HEK293T (cell line): Measurements from ENCODE around the gene PTPRQ.
"Not testable (repeated sequence)": the region's sequence is repeated elsewhere in the genome, so short reads cannot be mapped to it uniquely, and the experiment has no call there.

Source experiments
- CTCF ChIA-PET: fragments of 350-600 bp; formaldehyde crosslinking; extraction: SDS; loops from one replicate; lab custom pipeline; 2021; ENCODE audit warnings: antibody characterized with exemption, inconsistent platforms; lab: Yijun Ruan, JAX
- POLR2A ChIA-PET: fragments of 350-600 bp; formaldehyde crosslinking; extraction: SDS; loops from one replicate; lab custom pipeline; 2020; ENCODE audit warnings: antibody characterized with exemption, inconsistent platforms; lab: Yijun Ruan, JAX
- DNase-seq: peaks from one replicate; pipeline ENCODE4 v3.0.0; 2012; ENCODE audit warnings: mixed read lengths; ENCODE audit errors: extremely low spot score
- ARNT ChIP-seq: fragments of 450-650 bp; IDR thresholded peaks from 2 replicates; pipeline ENCODE4 v1.6.1; 2017; ENCODE audit warnings: mild to moderate bottlenecking
- BHLHE40 ChIP-seq: fragments of 450-650 bp; IDR thresholded peaks from 2 replicates; pipeline ENCODE4 v1.6.1; 2016; ENCODE audit warnings: mild to moderate bottlenecking, moderate library complexity, borderline replicate concordance
- CTBP1 ChIP-seq: fragments of 450-650 bp; IDR thresholded peaks from 2 replicates; pipeline ENCODE4 v1.6.1; 2016; ENCODE audit warnings: borderline replicate concordance
- ELF4 ChIP-seq: fragments of 450-650 bp; IDR thresholded peaks from 2 replicates; pipeline ENCODE4 v1.6.1; 2017; ENCODE audit warnings: antibody characterized with exemption
- FOXA1 ChIP-seq: fragments of 450-650 bp; IDR thresholded peaks from 2 replicates; pipeline ENCODE4 v1.6.1; 2016; ENCODE audit warnings: mild to moderate bottlenecking
- FOXK2 ChIP-seq: fragments of 450-650 bp; IDR thresholded peaks from 2 replicates; pipeline ENCODE4 v1.6.1; 2016; ENCODE audit warnings: mild to moderate bottlenecking
- FOXM1 ChIP-seq: fragments of 450-650 bp; IDR thresholded peaks from 2 replicates; pipeline ENCODE4 v1.6.1; 2017; ENCODE audit warnings: mild to moderate bottlenecking, borderline replicate concordance
- HDGF ChIP-seq: fragments of 450-650 bp; IDR thresholded peaks from 2 replicates; pipeline ENCODE4 v1.6.1; 2017; ENCODE audit warnings: antibody characterized with exemption, borderline replicate concordance
- L3MBTL2 ChIP-seq: fragments of 450-650 bp; conservative IDR thresholded peaks from 2 replicates; pipeline ENCODE4 v1.6.1; 2016; ENCODE audit warnings: mild to moderate bottlenecking
- LEF1 ChIP-seq: fragments of 450-650 bp; IDR thresholded peaks from 2 replicates; pipeline ENCODE4 v1.6.1; 2017; ENCODE audit warnings: mild to moderate bottlenecking, borderline replicate concordance
- NFRKB ChIP-seq: fragments of 450-650 bp; IDR thresholded peaks from 2 replicates; pipeline ENCODE4 v1.6.1; 2016; ENCODE audit warnings: mild to moderate bottlenecking, moderate library complexity
- PKNOX1 ChIP-seq: fragments of 450-650 bp; IDR thresholded peaks from 2 replicates; pipeline ENCODE4 v1.6.1; 2016
- SP1 ChIP-seq: fragments of 450-650 bp; IDR thresholded peaks from 2 replicates; pipeline ENCODE4 v1.6.1; 2017
- SUZ12 ChIP-seq: fragments of 450-650 bp; IDR thresholded peaks from 2 replicates; pipeline ENCODE4 v1.6.1; 2016; ENCODE audit warnings: mild to moderate bottlenecking
- TARDBP ChIP-seq: fragments of 450-650 bp; IDR thresholded peaks from 2 replicates; pipeline ENCODE4 v1.6.1; 2016
- ZNF384 ChIP-seq: fragments of 450-650 bp; IDR thresholded peaks from 2 replicates; pipeline ENCODE4 v1.6.1; 2016

PTPRQ gene

GRCh38 chr12:80659512-80660063 lies 215.6 kb downstream of the PTPRQ start:
- ChIA-PET CTCF (interaction anchor here (0.6 kb wide), 1 partner anchor 68 kb away, joined by 5 read pairs; no protein-coding TSS in a partner anchor), POLR2A (no interaction called here)
- no peak for TF ChIP-seq ARNT
- TF ChIP-seq BHLHE40, result no peak
- no peak for TF ChIP-seq SUZ12
- no peak for TF ChIP-seq ELF4
- no peak for TF ChIP-seq L3MBTL2
- no peak for TF ChIP-seq ZNF384
- TF ChIP-seq FOXM1, result no peak
- no peak for TF ChIP-seq NFRKB
- TF ChIP-seq FOXK2, result no peak
- TF ChIP-seq SP1, result no peak
- TF ChIP-seq LEF1, result no peak
- no peak for TF ChIP-seq PKNOX1
- TF ChIP-seq CTBP1, result no peak
- TF ChIP-seq FOXA1, result no peak
- no peak for TF ChIP-seq TARDBP
- DNase-seq, result no peak

GRCh38 chr12:80662586-80662985 lies 218.6 kb downstream of the PTPRQ start:
- no peak for DNase-seq
- POLR2A ChIA-PET, result no interaction called here
- TF ChIP-seq FOXA1, result no peak
- no peak for TF ChIP-seq TARDBP
- no peak for TF ChIP-seq HDGF
- TF ChIP-seq BHLHE40, result no peak
- CTCF ChIA-PET, result no interaction called here

- ChIA-PET POLR2A (no interaction called here), CTCF (no interaction called here)
- TF ChIP-seq HDGF (no peak), ELF4 (no peak), FOXM1 (no peak), SUZ12 (no peak), SP1 (no peak), L3MBTL2 (no peak)
- no peak for DNase-seq
These were observed 226.2 kb downstream of the PTPRQ start for GRCh38 chr12:80670214-80670613.

GRCh38 chr12:80676042-80676636 lies 232.1 kb downstream of the PTPRQ start:
- DNase-seq, POLR2A ChIA-PET, CTCF ChIA-PET: not testable (repeated sequence)

GRCh38 chr12:80676856-80677255 lies 232.8 kb downstream of the PTPRQ start:
- TF ChIP-seq L3MBTL2 (no peak), ARNT (no peak), FOXM1 (no peak), SP1 (no peak), BHLHE40 (no peak), ZNF384 (no peak), FOXK2 (no peak), HDGF (no peak), FOXA1 (no peak), TARDBP (no peak), NFRKB (no peak)
- no peak for DNase-seq
- ChIA-PET CTCF (no interaction called here), POLR2A (no interaction called here)

GRCh38 chr12:80677994-80678393 lies 234.0 kb downstream of the PTPRQ start:
- ChIA-PET CTCF (no interaction called here), POLR2A (no interaction called here)
- TF ChIP-seq CTBP1 (no peak), HDGF (no peak), BHLHE40 (no peak), FOXM1 (no peak), FOXK2 (no peak), SP1 (no peak)
- DNase-seq, result no peak

GRCh38 chr12:80679346-80680131 lies 235.5 kb downstream of the PTPRQ start:
- no peak for DNase-seq
- ChIA-PET CTCF (no interaction called here), POLR2A (no interaction called here)
- TF ChIP-seq HDGF (no peak), FOXM1 (no peak)

GRCh38 chr12:80681287-80681686 lies 237.3 kb downstream of the PTPRQ start:
- TF ChIP-seq ARNT (no peak), TARDBP (no peak), FOXK2 (no peak), FOXM1 (no peak)

More at GRCh38 chr12:80681287-80681686, 237.3 kb downstream of the PTPRQ start:
- POLR2A ChIA-PET, result no interaction called here
- CTCF ChIA-PET, result no interaction called here
- no peak for DNase-seq
